ELR (cell line): Measurements from ENCODE around the gene MPND.

Experiments
- DNase-seq: peaks from one replicate; pipeline ENCODE4 v3.0.0-alpha.2; 2015; ENCODE audit warnings: low read depth

Gene MPND

DNA sequence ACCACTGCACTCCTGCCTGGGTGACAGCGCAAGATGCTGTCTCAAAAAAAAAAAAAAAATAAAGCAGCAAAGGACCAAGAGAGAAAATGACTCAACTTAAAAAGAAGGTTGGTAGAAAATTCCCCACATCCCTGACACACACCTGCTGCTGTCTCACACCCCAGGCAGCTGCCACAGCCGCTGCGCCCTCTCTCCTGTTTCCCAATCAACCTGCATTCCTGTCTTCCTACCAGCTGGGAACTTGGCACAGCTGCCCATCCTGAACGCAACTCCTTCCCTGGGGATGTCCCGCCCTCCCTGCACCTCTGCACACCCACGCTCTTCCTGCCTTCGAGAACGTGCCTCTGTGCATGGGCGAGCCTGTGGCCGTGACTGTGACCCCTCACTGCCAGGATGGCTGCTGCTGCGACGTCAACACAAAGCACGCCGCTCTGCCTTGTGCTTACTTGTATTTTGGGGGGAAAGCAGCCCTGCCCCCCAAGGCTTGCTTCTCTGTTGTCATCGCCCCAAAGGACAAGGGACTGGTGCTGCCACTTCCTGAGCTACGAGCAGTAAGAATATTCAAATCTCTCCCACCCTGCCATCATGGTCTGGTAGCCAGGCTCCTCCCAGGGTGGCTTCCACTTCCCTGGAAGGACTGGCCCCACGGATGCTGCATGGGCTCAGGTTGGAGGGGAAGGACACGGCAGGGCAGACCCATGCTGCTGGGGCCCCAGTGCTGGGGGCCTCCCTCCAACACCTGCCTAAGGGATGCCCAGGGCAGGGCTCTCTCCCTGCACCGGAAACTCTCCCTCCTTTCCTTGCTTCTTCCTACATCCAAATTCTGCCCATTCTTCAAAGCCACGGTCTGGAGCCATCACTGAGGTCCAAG, 36.3 kb downstream of the MPND start:
- peak; percentile 33 for DNase-seq

DNA sequence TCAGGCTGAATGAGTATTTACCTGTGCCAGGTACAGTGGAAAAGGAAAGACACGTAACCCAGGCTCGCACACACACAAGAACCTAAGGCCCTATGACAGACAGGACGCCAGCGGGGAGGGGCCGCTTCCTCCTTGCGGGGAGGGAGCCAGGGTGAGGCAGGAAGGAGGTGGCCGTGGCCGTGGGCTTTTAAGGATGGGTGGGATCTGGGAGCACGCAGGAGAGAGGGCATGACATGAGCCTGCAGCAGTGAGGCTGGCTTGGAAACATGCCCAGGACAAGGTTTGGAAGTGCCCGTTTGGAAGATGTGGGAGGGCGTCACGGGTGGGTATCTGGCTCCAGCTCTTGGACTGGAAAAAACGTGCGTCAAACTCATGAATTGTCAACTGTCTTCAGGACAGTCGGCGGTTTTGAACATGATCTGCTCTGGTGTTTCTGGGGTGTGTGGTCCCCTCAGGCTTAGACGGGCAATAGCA, 36.9 kb downstream of the MPND start:
- DNase-seq = no peak

DNA sequence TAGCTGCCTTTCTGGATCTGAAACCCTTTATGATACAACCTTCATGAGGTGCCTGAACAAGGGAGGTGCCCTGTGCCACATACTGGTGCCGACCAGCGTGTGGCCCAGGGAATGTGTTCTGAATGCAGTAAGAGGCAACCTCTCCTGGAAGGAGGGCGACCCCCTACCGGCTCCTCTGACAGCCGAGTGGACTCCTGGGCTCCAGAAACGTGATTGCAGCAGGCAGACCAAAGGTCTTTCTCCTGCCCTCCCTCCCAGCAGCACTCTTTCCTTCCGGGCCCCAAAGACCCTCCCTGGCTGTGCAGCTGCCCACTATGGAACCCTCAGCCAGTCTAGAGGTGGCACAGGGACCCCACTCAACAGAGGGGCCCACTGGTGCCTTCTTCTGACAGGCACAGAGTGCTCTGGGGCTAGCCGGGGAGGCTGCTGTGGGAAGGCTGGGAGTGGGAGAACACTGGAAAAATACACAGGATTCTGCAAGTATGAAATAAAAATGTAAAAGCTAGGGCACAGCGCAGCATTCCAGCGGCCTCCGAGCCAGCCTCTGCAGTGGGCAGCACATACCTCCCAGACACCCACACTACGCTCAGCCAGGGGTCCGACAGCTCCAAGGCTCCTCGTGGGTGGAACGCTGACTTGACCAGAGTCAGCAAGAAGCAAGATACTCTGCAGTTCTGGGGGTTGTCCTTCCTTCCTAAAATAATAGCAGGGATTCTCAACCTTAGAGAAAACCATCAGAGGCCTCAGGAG, 42.1 kb downstream of the MPND start:
- DNase-seq = no peak

DNA sequence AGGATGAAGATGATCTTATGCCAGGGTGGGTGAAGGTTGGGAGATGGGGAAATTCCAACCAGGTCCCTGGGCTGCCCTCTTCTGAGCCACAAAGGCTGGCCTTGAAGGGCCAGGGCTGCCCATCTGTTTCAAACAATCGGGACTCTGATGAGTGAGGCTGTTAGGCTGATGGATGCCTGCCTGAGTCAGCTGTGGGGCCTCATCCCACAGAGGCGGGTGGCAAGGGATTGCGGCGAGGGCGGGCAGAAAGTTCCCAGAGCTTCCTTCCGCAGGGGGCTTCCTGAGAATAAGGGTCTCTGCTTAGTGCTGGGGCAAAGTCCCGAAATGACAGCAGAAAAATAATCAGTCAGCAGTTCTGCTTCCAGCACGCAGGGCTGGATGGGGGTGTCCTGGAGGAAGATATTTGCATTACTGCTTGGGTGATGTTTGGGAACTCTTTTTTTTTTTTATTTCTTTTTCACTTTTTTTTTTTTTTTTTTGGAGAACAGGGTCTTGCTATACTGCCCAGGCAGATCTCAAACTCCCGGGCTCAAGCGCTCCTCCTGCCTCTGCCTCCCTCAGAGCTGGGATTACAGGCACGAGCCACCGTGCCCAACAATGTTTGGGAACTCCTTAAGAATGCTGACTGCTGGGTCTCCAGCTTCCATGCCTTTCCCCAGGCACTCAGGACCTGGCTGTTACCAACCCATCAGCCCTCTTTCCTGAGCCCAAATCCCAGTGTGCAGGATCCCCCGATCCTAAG, 42.9 kb downstream of the MPND start:
- DNase-seq = no peak

DNA sequence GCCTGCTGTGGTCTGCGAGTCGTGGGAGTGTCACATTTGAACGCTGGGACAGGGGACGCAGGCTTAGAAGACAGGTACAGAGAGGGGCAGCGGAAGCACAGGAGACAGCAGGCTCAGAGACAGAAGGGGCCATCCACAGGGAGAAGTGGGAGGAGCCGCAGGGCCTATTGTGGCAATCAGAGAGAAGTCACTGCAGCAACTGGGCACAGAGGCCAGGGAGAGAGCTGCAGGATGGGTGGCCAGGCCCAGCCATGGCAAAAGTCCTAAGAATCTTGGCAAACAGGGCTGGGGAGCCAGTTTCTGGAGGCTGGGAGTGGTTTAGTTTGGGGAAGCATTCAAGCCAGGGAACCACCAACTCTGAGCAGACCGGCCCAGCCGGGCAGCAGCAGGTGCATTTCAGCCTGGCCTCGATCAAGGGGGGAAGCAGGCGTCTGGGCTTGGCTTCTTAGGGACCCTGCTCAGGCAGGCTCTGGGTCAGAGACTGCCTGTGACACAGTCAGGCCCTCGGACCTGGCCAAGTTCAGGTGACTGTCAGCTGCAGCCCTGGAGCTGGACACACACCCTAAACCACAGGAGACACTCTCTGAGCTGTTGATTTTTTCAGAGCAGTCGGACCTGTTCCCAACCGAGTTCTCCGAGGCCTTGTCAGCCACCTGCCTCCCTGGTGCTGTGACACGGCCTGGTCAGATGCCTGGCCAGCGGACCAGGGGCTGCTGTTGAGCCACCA, 45.1 kb downstream of the MPND start:
- DNase-seq = no peak

DNA sequence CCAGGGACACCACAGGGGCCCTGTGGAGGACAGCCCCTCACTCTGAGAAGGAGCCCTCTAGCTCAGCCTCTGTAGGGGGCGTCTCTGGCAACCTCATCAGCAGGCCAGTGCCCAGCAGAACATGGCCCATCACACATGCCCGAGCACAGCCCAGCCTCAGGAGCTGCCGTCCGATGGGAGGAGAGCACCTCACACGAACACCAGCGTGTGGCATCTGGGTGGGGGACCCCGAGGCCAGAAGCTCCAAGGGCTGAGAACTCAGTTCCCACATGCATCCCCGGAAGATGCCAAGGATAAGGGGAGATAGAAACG, 45.7 kb downstream of the MPND start:
- DNase-seq = no peak

DNA sequence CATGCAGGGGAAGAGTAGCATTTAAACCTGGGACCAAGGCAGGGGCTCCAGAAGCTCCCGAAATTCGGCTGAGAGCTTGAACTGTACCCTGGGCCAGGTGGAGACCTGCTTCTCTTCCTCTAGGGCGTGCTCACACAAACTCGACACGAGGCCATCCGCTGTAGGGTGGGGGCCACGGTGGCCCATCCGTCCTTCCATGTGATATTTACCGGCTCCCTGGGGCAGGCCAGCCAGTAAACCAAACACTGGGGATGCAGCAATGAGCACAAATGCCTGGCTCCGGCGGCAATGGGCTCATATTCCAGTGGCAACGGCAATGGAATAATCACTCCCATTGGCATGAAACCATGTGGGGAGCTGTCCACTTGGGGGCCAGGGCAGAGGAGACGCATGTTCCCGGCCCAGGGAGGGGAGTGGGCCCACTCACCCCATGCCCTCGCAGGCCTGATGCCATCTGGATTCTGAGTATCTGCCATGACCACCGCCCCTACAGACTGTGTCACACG, 46.2 kb downstream of the MPND start:
- no peak for DNase-seq

DNA sequence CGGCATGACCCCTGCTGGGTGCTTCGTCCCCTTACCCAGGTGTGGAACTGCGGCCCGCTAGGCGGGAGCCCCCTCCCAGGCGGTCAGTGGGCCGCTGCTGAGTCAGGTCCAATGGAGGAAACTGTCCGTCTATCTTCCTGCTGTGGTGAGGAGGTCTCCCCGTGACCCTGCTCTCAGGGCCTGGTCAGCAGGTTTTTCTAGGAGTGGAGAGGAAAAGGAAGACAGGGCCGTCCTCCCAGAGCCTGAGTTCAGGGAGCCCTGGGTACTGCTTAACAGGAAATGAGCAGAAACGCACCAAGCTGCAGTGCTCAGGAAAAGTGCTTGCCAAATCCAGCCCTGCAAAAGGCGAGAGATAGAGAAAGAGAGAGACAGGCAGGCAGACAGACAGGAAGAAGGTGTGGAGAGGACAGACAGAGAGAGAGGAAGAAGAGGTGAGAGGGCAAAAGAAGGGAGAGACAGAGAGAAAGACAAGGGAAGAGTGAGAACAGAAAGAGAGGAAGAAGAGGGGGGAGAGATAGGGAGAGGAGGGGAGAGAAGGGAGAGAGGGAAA, 46.7 kb downstream of the MPND start:
- DNase-seq = peak; percentile 32

DNA sequence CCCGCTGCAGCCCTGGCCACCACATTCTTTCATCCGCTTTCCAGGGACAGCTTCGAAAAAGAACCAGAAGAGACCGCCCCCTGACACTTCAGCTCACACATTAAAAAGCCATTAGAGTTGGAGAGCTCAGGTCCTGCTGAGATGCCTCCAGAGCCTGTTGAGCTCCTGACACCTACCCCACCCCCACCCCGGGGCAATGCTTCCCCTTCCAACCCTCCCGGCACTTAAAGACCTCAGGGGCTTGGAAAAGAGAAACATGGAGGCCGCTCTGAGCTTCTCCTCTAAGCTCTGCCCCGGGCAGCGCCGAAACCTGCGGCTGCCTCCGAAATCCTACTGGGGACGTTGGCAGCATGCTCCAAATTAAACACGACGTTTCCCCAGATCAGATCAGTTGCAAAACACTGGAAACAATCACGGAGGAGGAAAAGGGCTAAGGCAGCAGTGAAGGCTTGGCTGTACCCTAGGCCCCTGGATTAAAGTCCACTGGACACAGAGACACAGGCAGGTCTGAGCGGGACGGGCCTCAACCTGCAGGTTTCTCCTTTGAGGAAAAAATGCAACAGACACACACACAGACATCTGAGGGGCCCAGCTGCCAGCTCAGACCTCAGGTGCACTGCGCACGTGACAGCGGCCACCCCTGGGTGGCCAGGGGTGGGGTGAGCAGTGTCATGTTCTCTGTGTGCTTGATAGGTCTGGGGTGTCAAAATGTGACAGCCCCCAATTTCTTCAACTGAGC, 47.4 kb downstream of the MPND start:
- no peak for DNase-seq

DNA sequence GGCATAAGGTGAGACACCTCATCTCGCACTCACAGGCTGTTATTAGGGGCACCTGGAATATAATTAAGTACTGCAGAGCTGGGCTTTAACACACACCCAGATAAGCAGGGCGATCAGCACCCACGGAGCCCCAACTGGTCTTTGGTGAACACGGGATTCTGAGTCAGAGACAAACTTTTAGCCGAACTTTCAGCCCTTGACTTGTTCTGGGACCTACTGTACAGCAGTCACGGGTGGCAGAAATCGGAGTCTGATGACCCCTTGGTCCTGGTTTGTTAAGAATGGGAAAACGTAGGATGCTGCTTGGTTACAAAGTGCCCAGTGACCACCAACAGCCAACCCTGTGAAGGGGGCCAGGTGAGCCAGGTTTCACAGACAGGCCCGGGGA, 47.9 kb downstream of the MPND start:
- DNase-seq = peak; percentile 54

DNA sequence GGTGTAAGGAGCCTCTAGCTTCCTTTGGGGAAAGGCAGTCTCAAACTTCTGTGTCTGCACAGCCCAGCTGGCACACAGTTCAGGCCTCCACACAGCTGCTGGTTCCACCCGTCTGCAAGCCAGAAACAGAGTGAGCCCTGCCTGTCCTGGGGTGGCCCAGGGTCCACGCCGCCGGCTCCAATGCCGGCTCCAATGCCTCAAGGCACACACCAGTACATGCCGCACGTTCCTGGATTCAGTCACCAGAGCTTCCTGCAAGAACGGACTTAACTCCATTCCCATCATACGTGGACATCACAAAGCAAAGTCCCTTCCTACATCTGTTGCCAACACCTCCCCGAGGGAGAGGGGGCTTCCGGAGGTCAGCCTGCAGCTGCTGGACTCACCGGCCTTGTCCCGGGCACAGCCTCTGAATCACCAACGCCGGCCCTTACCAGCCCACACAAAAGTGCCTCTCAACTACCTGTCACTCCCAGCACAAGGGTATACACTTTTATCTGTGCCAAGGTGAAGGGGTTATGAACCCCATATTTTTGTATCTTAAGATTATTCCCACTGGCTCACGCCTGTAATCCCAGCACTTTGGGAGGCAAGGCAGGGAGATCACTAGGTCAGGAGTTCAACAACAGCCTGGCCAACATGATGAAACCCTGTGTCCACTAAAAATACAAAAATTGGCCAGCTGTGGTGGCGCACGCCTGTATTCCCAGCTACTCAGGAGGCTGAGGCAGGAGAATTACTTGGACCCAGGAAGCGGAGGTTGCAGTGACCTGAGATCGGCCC, 48.5 kb downstream of the MPND start:
- peak; percentile 86 for DNase-seq

DNA sequence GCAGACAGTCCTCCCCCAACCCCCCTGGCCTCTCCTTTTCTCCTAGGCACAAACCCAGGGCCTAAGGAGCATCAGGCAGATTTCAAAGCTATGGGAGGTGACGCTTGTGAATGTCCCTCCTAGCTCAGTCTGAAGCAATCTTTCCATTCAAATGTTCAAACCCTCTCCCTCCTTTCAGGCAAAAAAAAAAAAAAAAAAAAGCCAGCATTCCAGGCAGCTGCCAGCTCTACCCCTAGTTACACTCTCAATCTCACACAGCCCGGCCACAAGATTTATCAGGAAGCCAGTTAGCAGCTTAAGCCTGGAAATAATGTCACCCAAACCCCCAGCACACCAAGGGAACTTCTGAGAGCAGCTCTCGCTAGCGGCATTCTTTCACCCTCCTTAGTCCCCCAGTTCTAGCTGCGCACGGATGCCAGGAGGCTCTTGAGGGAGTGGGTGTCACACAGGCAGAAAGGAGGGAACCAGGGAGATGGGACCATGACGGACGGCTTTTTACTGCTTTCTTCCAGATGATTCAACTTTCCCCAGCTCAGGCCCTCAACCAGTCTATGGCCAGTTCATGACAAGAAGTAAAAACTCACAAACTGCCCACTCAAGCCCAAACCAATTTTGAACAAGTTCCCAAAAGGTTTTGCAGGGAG, 50.7 kb downstream of the MPND start:
- DNase-seq = no peak

DNA sequence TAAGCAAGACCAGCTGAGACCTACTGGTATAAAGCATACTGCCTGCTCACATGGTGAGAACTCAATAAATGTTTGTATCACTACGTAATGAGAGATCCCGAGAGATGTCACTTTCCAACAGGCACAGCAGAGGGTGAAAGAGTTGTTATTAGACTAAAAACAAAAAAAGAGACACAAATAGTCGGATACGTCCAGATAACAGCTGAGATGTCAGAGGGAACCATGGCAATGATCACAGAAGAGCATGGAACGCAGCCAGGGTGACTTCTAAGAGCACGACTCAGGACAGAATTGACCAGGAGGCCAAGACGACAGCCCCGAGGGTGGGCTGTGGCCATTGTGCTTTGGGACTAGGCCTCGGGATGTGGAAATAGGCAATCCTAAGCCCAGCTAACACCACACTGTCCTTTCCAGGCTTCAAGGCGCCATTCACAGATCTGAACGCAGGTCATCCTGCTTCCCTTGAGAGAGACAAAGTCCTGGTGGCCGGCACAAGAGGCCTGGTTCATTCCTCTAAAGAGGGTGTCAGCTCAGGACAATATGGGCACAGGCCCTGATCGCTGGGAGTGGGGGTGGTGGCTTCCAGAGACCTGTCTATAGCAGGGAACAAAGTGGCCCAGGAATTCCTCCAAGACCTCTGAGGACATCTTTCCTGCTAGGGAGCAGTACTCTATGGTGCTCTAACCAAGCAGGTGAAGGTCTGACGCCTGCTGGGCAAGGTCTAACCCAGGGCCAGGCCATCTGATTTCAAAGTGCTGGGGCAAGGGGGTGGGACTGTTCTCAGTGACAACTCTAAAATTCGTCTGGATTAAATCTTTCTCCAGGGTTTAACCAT, 53.8 kb downstream of the MPND start:
- no peak for DNase-seq

DNA sequence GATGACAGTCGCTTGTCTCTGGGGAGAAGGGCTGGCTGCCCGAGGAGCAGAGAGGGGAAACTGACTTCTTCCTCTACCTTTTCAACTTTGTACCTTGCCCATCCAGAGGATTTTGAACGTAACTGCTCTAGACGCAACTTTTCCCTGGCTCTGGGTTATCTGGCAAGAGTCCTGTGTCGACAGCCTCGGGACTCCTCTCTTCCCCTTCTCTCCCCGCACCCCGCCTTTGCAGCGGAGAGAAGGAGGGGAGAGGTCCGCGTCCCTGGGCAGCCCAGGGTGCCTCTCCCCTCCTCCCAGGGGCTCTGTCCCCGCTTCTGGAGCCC, 56.4 kb downstream of the MPND start:
- DNase-seq = peak; percentile 44

DNA sequence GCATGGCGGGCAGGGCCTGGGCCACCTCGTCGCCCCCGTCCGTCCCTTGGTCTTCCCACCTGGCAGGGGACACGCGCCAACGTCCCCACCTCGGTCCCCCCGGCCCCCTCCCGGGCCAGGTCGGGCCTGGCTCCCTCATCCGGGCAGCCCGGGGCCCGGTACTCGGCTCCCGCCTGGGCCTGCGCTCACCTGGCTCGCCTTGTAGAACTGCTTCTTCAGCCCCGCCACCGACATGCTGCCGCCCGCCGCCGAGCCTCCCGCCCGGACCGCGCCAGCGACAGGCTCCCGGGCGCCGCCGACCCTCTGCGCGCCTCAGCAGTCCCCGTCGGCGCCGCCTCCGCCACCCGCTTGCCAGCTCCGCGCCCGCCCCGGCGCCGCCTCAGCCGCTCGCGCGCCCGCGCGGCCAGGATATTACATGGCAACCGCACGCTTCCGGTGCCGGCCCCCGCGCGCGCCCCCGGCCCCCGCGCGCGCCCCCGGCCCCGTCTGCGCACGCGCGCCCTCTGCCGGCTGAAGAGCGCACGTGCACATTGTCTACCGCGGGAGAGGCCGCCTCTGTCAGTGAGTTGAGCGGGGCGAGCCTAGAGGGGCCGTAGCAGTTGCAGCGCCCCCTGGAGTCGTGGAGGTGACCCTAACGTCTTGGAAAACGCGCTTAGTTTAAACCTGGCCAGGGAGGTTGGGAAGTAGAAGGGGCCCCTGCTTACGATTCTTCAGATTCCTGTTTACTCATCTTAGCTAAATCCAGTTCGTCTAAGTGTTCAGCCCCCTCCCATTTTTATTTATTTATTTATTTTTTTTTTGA, 57.0 kb downstream of the MPND start, which contains the start of gene SH3GL1:
Gene SH3GL1, minus strand, starts transcription at position 413 of the 802 bp plus-strand sequence. Its CDS starts 179 bp downstream, at position 234.
- peak; percentile 92 for DNase-seq

DNA sequence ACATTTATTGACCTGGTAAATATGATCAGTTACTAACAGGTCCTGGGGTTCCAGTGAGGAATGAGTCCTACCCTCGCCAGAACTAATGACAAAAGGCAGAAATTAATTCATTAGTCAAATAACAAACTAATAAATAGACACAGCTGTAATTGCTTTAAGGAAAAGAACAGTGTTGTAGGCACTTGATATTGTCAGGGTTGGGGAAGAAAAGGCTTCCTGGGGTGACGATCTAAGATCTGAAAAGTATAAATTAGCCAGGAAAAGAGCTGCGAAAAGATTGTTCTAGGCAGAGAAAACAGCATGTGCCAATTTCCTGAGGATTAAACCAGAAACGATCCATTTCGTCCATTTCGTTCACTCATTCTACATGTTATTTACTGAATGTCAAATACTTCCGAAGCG, 58.4 kb downstream of the MPND start:
- no peak for DNase-seq

DNA sequence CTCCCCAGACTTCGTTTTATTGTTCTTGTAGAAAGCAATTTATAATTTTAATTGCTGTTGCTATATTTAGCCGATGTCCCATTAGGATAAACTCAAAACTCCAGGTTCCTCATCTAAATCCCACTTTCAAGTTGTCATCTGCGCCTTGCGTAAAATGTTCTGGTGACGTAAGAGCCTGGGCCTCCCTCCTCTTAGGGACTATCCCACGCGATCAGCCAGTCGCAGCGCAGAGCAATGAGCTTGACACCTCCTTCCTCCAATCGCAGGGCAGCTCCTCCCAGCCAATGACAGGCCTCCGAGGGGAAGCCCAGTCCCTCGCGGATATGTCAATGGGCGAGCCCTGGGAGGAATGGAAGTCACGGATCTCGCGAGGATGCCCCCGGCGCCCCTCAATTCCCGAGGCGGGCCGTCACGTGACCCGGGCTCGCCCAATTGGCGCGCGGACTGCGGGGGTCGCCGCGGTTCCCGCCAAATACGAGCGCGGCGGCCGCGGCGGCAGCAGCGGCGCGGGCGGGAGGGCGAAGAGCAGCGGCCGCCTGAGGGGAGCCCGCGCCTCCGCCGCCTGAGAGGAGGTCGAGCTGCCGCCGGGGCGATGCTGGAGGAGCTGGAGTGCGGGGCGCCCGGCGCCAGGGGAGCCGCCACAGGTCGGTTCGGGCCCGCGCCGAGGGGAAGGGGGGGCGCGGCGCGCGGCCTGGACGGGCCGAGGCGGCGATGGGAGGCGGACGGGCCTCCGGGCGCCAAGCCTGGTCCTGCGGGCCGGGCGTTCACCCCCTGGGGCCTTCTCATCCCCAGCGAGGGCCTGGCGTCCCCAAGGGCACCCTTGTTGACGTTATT, 59.0 kb downstream of the MPND start, which contains the start of gene CHAF1A:
Gene CHAF1A, plus strand, starts transcription at position 470 of the 834 bp plus-strand sequence. Its CDS starts 123 bp downstream, at position 593.
- DNase-seq = peak; percentile 100
